Esophagus squamous epithelium (tissue), 4 donors: ENCODE results near the gene GDPD5.

Experiments used
- POLR2A ChIP-seq, 4 donors: fragments of 450-650 bp; IDR thresholded peaks; one replicate each; pipeline ENCODE4 v1.6.1; 2017; ENCODE audit warnings: antibody characterized with exemption in 4 of 4, mild to moderate bottlenecking in 4 of 4, moderate library complexity in 3 of 4
- TF ChIP-seq, protein P1 (sequence below), 6 experiments: fragments of 450-650 bp in 4 of 6; fragments of 200-600 bp in 2 of 6; sonication (generic) in 2 of 6; IDR thresholded peaks; one replicate each; pipeline ENCODE4 v1.5.1; 2016 to 2019; ENCODE audit warnings: antibody characterized with exemption in 6 of 6, mild to moderate bottlenecking in 4 of 6, moderate library complexity in 4 of 6

DNA sequence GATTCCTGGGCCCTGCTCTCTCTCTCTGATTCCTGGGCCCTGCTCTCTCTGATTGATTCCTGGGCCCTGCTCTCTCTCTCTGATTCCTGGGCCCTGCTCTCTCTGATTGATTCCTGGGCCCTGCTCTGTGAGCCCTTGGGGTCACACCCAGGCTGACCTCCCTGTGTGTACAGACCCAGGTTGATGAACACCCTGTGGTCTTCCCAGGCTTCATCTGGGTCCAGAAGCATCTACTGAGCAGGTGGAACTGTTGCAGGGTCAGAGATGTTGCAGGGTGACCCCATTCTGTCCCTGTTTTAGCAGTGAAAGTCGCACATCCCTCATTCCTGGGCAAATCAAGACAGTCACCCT is 16.3 kb upstream of the GDPD5 start:
- TF ChIP-seq, protein P1, sequence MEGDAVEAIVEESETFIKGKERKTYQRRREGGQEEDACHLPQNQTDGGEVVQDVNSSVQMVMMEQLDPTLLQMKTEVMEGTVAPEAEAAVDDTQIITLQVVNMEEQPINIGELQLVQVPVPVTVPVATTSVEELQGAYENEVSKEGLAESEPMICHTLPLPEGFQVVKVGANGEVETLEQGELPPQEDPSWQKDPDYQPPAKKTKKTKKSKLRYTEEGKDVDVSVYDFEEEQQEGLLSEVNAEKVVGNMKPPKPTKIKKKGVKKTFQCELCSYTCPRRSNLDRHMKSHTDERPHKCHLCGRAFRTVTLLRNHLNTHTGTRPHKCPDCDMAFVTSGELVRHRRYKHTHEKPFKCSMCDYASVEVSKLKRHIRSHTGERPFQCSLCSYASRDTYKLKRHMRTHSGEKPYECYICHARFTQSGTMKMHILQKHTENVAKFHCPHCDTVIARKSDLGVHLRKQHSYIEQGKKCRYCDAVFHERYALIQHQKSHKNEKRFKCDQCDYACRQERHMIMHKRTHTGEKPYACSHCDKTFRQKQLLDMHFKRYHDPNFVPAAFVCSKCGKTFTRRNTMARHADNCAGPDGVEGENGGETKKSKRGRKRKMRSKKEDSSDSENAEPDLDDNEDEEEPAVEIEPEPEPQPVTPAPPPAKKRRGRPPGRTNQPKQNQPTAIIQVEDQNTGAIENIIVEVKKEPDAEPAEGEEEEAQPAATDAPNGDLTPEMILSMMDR (IDR thresholded peaks at IDR 0.05), result no peak
- no peak for TF ChIP-seq POLR2A (IDR thresholded peaks at IDR 0.05)
